ENCODE data around the gene ENO1. TPM values are rescaled to one million over a fixed set of nuclear protein-coding genes. Genes with fewer than 3 reads are reported as not detected.
A peak's percentile ranks its signal among the peaks of the same experiment; 100 is the strongest.

ENO1 gene
- total and polyA plus RNA-seq, 9 of the 15 experiments (the other 6 are each of a cell fraction or from before 2014, with no cell fraction given): 2,249 to 7,472 (median 2,868) TPM

DNA sequence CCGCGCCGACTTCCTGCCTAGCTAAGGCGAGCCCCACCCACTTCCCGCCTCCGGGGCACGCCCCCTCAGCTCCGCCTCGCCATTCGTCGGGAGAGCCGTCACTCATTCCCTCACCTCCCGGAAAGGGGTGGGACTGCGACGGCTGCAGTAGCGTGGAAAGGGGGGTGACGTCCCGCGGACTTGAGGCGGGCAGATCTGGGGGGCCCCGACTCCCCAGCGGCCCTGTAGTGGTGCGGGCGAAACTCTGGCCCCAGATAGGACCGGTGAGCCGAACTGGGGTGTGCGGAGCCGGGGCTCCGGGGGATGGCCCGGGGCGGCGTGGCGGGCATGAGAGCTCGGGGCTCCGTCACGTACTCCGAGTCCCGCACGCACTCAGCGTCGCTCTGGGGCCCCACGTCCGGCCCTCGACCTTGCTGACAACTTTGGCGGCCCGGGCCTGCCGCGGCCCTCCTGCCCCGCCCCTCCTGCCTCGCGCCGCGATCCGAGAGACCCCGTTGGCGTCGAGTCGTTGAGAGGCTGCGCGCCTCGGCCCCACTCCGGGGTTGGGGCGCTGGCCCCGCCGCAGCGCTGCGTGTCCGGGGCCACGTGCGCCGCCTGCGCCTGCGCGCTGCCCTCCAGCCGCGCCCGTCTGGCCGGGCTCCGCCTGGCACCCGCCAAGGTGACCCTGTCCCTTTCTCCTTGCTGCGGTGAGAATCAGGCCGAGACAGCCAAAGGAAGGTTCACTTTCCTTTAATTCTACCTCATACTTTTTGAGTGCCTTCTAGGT, 395 bp upstream of the ENO1 start (continued):
- peak; percentile 98 for TF ChIP-seq NFYB (IDR thresholded peaks at IDR 0.05; ENCODE audit: extremely low read depth, insufficient read length)
- peak; percentile 23 to 28; a peak in 1 of 4 replicates for TF ChIP-seq FOXK2 (conservative IDR thresholded peaks at IDR 0.05 in 1 of 2, IDR thresholded peaks at IDR 0.05 in 1 of 2; ENCODE audit: low read depth in 2 of 2)
- no peak for TF ChIP-seq RBM14 (IDR thresholded peaks at IDR 0.05; ENCODE audit: borderline replicate concordance, insufficient read depth, low read depth, low read length)
- TF ChIP-seq, protein P1, sequence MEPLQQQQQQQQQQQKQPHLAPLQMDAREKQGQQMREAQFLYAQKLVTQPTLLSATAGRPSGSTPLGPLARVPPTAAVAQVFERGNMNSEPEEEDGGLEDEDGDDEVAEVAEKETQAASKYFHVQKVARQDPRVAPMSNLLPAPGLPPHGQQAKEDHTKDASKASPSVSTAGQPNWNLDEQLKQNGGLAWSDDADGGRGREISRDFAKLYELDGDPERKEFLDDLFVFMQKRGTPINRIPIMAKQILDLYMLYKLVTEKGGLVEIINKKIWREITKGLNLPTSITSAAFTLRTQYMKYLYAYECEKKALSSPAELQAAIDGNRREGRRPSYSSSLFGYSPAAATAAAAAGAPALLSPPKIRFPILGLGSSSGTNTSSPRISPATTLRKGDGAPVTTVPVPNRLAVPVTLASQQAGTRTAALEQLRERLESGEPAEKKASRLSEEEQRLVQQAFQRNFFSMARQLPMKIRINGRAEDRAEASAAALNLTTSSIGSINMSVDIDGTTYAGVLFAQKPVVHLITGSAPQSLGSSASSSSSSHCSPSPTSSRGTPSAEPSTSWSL (CRISPR knock-in tag; IDR thresholded peaks at IDR 0.05; ENCODE audit: borderline replicate concordance): no peak; the same call in 1 of the 2 replicates
- TF ChIP-seq HCFC1 (IDR thresholded peaks at IDR 0.05; ENCODE audit: low read depth, low read length): peak; percentile 47
- TF ChIP-seq ZBTB33 (CRISPR knock-in tag; IDR thresholded peaks at IDR 0.05): peak; percentile 90
- TF ChIP-seq THAP12 (CRISPR knock-in tag; IDR thresholded peaks at IDR 0.05): peak; percentile 85; the same call in 1 of the 2 replicates
- TF ChIP-seq HMGN3 (IDR thresholded peaks at IDR 0.05; ENCODE audit: borderline replicate concordance, extremely low read depth, insufficient read length, low read depth, low read length): peak; percentile 94
- peak; percentile 87; the same call in 1 of the 2 replicates for TF ChIP-seq KDM2B (CRISPR knock-in tag; IDR thresholded peaks at IDR 0.05)
- 0 out of 2 replicates have a peak, but pooled peaks have one; percentile 83 for TF ChIP-seq PHB (CRISPR knock-in tag; IDR thresholded peaks at IDR 0.05)
- 0 out of 2 replicates have a peak, but pooled peaks have one; percentile 66 for TF ChIP-seq ELF2 (CRISPR knock-in tag; IDR thresholded peaks at IDR 0.05)
- TF ChIP-seq MAFK (IDR thresholded peaks at IDR 0.05; ENCODE audit: low read length): no peak
- TF ChIP-seq, protein P2, sequence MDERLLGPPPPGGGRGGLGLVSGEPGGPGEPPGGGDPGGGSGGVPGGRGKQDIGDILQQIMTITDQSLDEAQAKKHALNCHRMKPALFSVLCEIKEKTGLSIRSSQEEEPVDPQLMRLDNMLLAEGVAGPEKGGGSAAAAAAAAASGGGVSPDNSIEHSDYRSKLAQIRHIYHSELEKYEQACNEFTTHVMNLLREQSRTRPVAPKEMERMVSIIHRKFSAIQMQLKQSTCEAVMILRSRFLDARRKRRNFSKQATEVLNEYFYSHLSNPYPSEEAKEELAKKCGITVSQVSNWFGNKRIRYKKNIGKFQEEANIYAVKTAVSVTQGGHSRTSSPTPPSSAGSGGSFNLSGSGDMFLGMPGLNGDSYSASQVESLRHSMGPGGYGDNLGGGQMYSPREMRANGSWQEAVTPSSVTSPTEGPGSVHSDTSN (CRISPR knock-in tag; IDR thresholded peaks at IDR 0.05; ENCODE audit: low read depth): peak; percentile 99
- TF ChIP-seq, protein P2 (tag; conservative IDR thresholded peaks at IDR 0.05; ENCODE audit: low read depth): peak; percentile 99
- TF ChIP-seq MYNN (IDR thresholded peaks at IDR 0.05): no peak
- no peak for TF ChIP-seq MYNN (CRISPR knock-in tag; IDR thresholded peaks at IDR 0.05)
- peak; percentile 72; the same call in 1 of the 2 replicates for TF ChIP-seq ZNF584 (CRISPR knock-in tag; IDR thresholded peaks at IDR 0.05; ENCODE audit: low read depth)
- TF ChIP-seq NR4A1 (CRISPR knock-in tag; IDR thresholded peaks at IDR 0.05): no peak; the same call in 1 of the 2 replicates
- peak; percentile 90 for TF ChIP-seq NR4A1 (tag; IDR thresholded peaks at IDR 0.05)
